WI38 (cell line): Measurements from ENCODE around the gene TWIST2.

Source experiments
- H3K4me3 ChIP-seq: 2 replicates; pipeline ENCODE4 v1.5.1; 2011; ENCODE audit warnings: low read depth, mild to moderate bottlenecking, control low read depth, low read length
- TF ChIP-seq, protein P1 (sequence below): IDR thresholded peaks from 2 replicates; pipeline ENCODE4 v1.5.1; 2012; ENCODE audit warnings: low read depth, mild to moderate bottlenecking, control low read depth, low read length

The TWIST2 gene

DNA sequence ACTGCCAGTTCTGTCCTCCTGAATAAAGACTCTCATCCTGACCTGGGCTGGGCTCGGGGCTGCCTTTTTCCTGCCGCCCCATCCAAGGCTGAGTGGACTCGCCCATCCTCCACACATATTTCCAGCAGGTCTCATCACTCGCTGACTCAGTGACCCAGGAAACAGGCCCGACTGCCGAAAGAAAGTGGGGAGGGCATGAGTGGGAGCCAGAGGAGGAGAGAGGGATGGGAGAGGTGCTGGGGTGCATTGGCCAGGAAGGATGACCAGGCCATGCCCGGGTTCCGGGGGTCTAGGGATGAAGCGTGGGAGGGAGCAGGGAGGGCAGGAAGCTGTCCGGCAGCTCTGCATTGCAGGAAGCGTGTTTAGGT is 66.7 kb downstream of the TWIST2 start:
- no peak overlapping the region for H3K4me3 ChIP-seq
- TF ChIP-seq, protein P1, sequence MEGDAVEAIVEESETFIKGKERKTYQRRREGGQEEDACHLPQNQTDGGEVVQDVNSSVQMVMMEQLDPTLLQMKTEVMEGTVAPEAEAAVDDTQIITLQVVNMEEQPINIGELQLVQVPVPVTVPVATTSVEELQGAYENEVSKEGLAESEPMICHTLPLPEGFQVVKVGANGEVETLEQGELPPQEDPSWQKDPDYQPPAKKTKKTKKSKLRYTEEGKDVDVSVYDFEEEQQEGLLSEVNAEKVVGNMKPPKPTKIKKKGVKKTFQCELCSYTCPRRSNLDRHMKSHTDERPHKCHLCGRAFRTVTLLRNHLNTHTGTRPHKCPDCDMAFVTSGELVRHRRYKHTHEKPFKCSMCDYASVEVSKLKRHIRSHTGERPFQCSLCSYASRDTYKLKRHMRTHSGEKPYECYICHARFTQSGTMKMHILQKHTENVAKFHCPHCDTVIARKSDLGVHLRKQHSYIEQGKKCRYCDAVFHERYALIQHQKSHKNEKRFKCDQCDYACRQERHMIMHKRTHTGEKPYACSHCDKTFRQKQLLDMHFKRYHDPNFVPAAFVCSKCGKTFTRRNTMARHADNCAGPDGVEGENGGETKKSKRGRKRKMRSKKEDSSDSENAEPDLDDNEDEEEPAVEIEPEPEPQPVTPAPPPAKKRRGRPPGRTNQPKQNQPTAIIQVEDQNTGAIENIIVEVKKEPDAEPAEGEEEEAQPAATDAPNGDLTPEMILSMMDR: no peak

DNA sequence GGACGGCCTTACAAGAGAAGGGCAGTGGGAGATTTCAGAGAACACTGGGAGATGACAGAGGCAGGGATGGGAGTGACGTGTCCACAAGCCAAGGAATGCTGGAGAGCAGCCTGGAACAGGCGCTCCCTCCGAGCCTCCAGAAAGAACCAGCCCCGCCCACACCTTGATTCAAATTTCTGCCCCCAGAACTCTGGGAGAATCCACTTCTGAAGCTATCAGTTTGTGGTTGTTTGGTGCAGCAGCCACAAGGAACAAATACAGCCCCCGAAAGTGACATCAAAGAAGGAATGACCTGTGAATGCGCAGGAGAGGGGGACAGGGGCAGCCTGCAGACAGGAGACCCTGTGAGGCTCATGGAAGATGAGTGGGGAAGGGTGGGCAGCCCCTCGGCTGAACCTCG is 67.3 kb downstream of the TWIST2 start:
- TF ChIP-seq, protein P1: no peak

DNA sequence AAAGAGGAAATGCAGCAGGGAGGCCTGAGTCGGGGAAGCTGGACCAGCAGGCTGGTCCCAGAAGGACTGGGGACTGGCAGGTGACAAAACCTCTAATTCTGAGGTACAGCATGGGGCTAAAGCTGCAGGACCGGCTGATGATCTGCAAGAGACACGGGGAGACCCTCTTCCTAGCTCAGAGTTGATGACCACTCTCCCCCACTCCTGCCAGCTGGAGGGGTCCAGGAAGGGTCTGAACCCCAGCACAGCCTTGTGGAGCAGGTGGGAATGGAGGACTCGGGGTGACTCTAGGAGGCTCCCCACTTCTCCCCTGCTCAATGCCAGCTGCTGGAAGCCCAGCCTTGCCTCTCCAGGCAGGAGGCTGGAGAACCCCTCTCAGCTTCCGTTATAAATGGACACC is 67.7 kb downstream of the TWIST2 start:
- TF ChIP-seq, protein P1: no peak
- H3K4me3 ChIP-seq: no peak overlapping the region

More for the DNA sequence above, 67.3 kb downstream of the TWIST2 start:
- no peak overlapping the region for H3K4me3 ChIP-seq

DNA sequence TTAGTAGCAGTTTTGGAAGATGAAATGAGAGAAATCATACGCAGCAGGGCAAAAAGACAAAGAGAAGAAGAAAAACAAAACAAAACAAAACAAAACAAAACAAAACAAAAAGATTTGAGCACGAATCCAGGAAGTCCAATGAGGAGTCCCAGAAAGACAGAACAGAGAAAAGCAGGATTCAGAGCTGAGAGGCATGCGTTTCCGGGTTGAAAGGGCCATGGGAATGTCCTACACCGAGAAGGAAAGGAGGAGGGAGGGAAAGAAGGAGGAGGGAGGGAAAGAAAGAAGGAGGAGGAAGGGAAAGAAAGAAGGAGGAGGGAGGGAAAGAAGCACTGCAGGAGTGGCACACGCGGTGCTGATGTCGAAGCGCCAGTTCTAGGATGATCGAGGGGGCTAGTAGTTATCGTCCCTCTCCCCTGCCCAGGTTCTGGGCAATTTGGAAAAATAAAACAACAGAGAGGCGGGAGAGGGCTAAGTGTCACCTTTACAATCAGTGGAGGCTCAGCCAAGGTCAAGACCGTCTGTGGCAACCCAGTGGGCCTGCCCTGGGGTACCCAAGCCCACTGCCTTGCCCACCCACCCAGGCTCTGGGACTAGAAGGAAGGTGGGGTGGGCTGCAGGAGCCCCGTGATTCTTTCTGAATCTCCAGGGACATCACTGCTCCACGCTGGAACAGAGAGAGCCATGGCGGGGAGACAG is 68.4 kb downstream of the TWIST2 start:
- H3K4me3 ChIP-seq: no peak overlapping the region
- TF ChIP-seq, protein P1: no peak

DNA sequence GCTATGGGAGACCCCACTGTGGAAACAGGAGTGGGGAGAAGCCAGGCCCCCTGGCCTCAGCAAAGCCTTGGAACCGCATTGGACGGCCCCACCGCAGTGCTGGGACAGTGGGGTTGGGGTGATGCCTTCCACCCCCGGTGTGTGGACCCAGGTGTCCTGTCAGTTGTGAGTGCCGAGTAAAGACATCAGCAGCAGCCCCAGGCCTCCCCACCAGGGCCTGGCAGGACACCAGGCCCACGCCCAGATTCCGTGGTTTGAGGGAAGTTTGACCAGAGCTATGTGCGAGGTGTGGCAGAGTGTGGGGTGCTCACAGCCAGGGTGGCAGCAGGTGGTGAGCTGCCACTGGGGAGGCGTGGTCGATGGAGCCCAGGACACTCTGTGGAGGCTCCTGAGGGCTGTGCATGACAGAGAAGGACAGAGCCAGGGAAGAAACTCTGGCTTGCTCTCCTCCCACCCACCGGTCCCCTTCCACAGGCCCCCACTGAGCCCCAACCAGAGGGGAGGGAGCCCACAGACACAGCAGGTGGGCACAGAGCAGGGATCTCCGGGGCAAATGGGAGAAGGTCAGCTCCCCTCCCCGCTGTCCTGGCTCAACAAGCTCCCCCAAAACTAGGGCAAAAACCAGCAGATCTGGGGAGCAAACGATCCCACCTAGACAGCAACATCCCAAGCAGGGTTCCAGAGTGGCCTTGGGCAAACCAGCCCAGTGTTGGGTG is 69.1 kb downstream of the TWIST2 start:
- no peak overlapping the region for H3K4me3 ChIP-seq
- TF ChIP-seq, protein P1: no peak

DNA sequence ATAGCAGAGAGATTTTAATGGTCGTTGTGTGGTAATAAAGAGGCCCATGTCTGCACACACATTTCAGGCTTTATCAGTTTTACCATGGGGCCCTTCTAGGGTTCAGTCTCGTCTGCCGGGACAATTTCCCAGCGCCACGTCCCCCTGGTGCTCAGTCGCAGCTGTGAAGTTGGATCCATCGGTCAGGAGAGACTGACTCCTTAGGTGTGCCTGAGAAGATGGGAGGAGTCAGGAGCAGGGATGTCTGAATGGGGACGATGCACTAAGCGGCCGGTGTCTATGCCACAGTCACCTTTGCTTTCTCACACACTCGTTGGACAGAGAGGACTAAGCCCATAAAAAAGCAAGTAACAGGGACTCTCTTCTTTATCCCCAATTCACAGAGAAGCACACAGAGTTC is 71.4 kb downstream of the TWIST2 start:
- TF ChIP-seq, protein P1: no peak
- no peak overlapping the region for H3K4me3 ChIP-seq

DNA sequence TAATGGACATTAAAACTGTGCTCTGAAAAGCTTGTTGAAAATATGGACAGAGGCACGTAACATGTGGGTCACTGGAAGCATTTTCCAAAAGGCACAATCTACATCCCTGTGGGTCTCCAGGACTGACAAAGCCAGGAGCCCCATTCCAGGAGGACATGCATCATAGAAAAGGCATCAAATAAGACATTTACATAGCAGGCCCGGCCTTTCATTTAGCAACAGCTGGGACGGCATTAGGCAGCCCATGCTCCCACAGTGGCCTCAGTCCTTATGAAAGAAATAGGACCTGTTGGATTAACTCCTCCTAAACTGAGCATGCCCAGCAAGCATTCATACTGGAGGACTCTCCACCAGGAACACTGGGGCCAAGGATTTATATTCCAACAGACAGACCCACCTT is 72.2 kb downstream of the TWIST2 start:
- no peak overlapping the region for H3K4me3 ChIP-seq
- TF ChIP-seq, protein P1: no peak
